OCI-LY1 (cell line): Measurements from ENCODE around the gene HLA-DRA.

Source experiments
- H2AFZ ChIP-seq: fragments of 200-600 bp; sonication (generic), shearing (Covaris generic); 2 replicates; pipeline ENCODE4 v1.6.0; 2014; ENCODE audit warnings: antibody characterized with exemption, mild to moderate bottlenecking, low read length
- H3F3A ChIP-seq: fragments of 200-600 bp; sonication (generic), shearing (Covaris generic); 2 replicates; pipeline ENCODE4 v1.6.0; 2014; ENCODE audit warnings: mild to moderate bottlenecking, antibody characterized with exemption, low read length, moderate library complexity; ENCODE audit not compliant: insufficient read depth
- H3K27ac ChIP-seq: fragments of 200-600 bp; sonication (generic); 2 replicates; pipeline ENCODE4 v1.5.1; 2014; ENCODE audit warnings: low read length, mixed run types, mild to moderate bottlenecking, low read depth; ENCODE audit not compliant: poor library complexity, severe bottlenecking
- H3K27me3 ChIP-seq: fragments of 200-600 bp; sonication (generic); 2 replicates; pipeline ENCODE4 v1.6.0; 2014; ENCODE audit warnings: antibody characterized with exemption, mild to moderate bottlenecking, low read length, moderate library complexity; ENCODE audit not compliant: insufficient read depth
- H3K36me3 ChIP-seq: fragments of 200-600 bp; sonication (generic); 2 replicates; pipeline ENCODE4 v1.6.1; 2014; ENCODE audit warnings: mild to moderate bottlenecking, antibody characterized with exemption, low read length, moderate library complexity, mixed read lengths; ENCODE audit not compliant: insufficient read depth
- H3K4me1 ChIP-seq: fragments of 200-600 bp; sonication (generic); 2 replicates; pipeline ENCODE4 v1.5.1; 2014; ENCODE audit warnings: mild to moderate bottlenecking, low read length, moderate library complexity; ENCODE audit not compliant: insufficient read depth, severe bottlenecking
- H3K4me2 ChIP-seq: fragments of 200-600 bp; sonication (generic), shearing (Covaris generic); 2 replicates; pipeline ENCODE4 v1.6.1; 2014; ENCODE audit warnings: low read length
- H3K4me3 ChIP-seq: fragments of 200-600 bp; sonication (generic); 2 replicates; pipeline ENCODE4 v1.5.1; 2014; ENCODE audit warnings: low read length, low read depth, mild to moderate bottlenecking, mixed read lengths; ENCODE audit not compliant: poor library complexity, severe bottlenecking
- H3K79me2 ChIP-seq: fragments of 200-600 bp; shearing (Covaris generic); 2 replicates; pipeline ENCODE4 v1.6.1; 2016; ENCODE audit warnings: mixed run types, low read length, mixed read lengths; ENCODE audit not compliant: insufficient read depth
- H3K9ac ChIP-seq: fragments of 200-600 bp; sonication (generic), shearing (Covaris generic); 2 replicates; pipeline ENCODE4 v1.6.1; 2014; ENCODE audit warnings: mild to moderate bottlenecking, low read length, mixed read lengths
- H3K9me2 ChIP-seq: fragments of 200-600 bp; sonication (generic), shearing (Covaris generic); 2 replicates; pipeline ENCODE4 v1.6.1; 2014; ENCODE audit warnings: low read depth, mild to moderate bottlenecking, low read length, mixed read lengths
- H3K9me3 ChIP-seq: fragments of 200-600 bp; shearing (Covaris generic); 2 replicates; pipeline ENCODE4 v1.6.1; 2014; ENCODE audit warnings: low read length, mixed read lengths
- H4K20me1 ChIP-seq: fragments of 200-600 bp; sonication (generic), shearing (Covaris generic); 2 replicates; pipeline ENCODE4 v1.6.0; 2016; ENCODE audit warnings: mild to moderate bottlenecking, low read length; ENCODE audit not compliant: insufficient read depth
- CTCF ChIP-seq: fragments of 200-600 bp; sonication (generic), shearing (Covaris generic); IDR thresholded peaks from 2 replicates; pipeline ENCODE4 v1.5.1; 2017; ENCODE audit warnings: mild to moderate bottlenecking, antibody characterized with exemption, low read length, moderate library complexity, mixed read lengths
- EZH2 ChIP-seq: fragments of 200-600 bp; sonication (generic), shearing (Covaris generic); IDR thresholded peaks from 2 replicates; pipeline ENCODE4 v1.8.0; 2017; ENCODE audit warnings: borderline replicate concordance, mixed run types, mild to moderate bottlenecking, antibody characterized with exemption, low read length, moderate library complexity, mixed read lengths

Gene HLA-DRA

DNA sequence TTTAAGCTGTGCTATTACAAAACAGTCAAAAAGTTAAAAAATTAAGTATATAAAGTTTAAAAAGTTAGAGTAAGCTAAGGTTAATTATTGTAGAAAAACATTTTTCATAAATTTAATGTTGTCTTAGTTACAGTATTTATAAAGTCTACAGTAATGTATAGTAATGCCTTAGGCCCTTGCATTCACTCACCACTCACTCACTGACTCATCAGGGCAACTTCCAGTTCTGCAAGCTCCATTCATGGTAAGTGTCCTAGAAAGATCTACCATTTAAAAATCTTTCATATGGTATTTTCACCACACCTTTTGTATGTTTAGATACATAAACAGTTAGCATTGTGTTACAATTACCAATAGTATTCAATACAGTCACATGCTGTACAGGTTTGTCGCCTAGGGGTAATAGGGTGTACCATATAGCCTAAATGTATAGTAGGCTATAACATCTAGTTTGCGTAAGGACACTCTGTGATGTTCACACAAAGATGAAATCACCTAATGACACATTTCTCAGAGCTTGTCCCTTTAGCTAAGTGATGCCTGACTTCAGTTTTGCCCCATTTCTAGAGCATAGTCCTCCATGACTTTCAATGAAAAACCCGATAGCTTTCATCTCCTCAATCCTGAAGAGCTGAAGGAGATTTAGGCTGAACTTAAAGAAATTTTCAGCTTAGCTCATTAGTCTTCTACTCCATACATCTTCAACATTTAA, 14.9 kb upstream of the HLA-DRA start:
- TF ChIP-seq EZH2 (no peak), CTCF (no peak)
- Histone ChIP-seq H2AFZ (no peak overlapping the region), H3K27me3 (no peaks in the 10 kb centered on the region), H3K4me1 (no peaks in the 10 kb centered on the region), H3K36me3 (no peaks in the 10 kb centered on the region), H3F3A (no peaks in the 10 kb centered on the region), H3K4me3 (no peak overlapping the region), H3K9ac (no peak overlapping the region), H3K9me3 (no peaks in the 10 kb centered on the region), H3K79me2 (no peaks in the 10 kb centered on the region), H4K20me1 (no peaks in the 10 kb centered on the region), H3K9me2 (no peaks in the 10 kb centered on the region), H3K27ac (no peak overlapping the region), H3K4me2 (no peak overlapping the region)

- Histone ChIP-seq H4K20me1 (no peaks in the 10 kb centered on the region), H3K9ac (no peak overlapping the region), H3F3A (no peaks in the 10 kb centered on the region), H3K9me3 (no peaks in the 10 kb centered on the region), H3K4me3 (no peak overlapping the region), H3K27ac (no peak overlapping the region), H3K27me3 (no peaks in the 10 kb centered on the region), H3K79me2 (no peaks in the 10 kb centered on the region), H3K4me1 (no peaks in the 10 kb centered on the region), H3K4me2 (no peak overlapping the region), H3K36me3 (no peaks in the 10 kb centered on the region), H3K9me2 (no peaks in the 10 kb centered on the region), H2AFZ (no peak overlapping the region)
- no peak for TF ChIP-seq CTCF
- no peak for TF ChIP-seq EZH2
Measured at GRCh38 chr6:32426338-32426737, 13.3 kb upstream of the HLA-DRA start.

DNA sequence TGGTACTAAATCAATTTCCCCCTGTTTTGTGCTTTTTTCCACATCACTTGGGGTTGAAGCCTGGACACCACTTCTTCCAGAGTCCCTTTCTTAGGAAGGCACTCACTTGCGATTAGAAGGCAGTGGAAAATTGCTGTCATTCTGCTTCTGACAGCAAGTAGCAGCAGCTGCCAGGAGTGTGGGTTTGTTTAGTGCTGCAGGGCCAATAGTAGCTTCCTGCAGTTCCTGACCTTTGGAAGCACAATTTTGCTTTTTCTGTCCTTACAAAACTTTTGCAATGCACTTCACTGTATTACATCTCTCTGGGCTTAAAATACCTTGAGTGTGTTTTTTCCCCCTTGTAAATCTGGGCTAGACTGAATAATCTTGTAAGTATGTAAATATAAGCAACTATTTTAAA, 12.5 kb upstream of the HLA-DRA start:
- Histone ChIP-seq H3K36me3 (no peaks in the 10 kb centered on the region), H3K4me1 (no peaks in the 10 kb centered on the region), H3K4me3 (no peak overlapping the region), H3K9ac (no peak overlapping the region), H3K9me2 (no peaks in the 10 kb centered on the region), H3F3A (no peaks in the 10 kb centered on the region), H3K79me2 (no peaks in the 10 kb centered on the region), H3K4me2 (no peak overlapping the region), H3K9me3 (no peaks in the 10 kb centered on the region), H2AFZ (no peak overlapping the region), H3K27ac (no peak overlapping the region), H3K27me3 (no peaks in the 10 kb centered on the region), H4K20me1 (no peaks in the 10 kb centered on the region)
- TF ChIP-seq EZH2 (no peak), CTCF (no peak)
